ENCODE measurements around the gene SPIN2B.
"Not testable (repeated sequence)": the region's sequence is repeated elsewhere in the genome, so short reads cannot be mapped to it uniquely, and the experiment has no call there.

Gene SPIN2B

GRCh38 chrX:57121162-57121755, at the start of gene SPIN2B:
Gene SPIN2B (minus strand): TSS chrX:57121548.
- TF ChIP-seq ZNF274 (IDR thresholded peaks at IDR 0.05; ENCODE audit: low read depth, low read length) = no peak
- peak within 1 kb of the TSS; percentile 55 for H3K4me3 ChIP-seq (ENCODE audit: low read length)

GRCh38 chrX:57156397-57157049, 35.2 kb upstream of the SPIN2B start:
- H3K4me3 ChIP-seq (ENCODE audit: low read length) = no peak overlapping the region
- no peak for TF ChIP-seq ZNF274 (IDR thresholded peaks at IDR 0.05; ENCODE audit: low read depth, low read length)

- no peak for TF ChIP-seq ZNF274 (IDR thresholded peaks at IDR 0.05; ENCODE audit: low read depth, low read length)
- no peak overlapping the region for H3K4me3 ChIP-seq (ENCODE audit: low read length)
Measured at GRCh38 chrX:57155171-57155570, 33.8 kb upstream of the SPIN2B start.

- not testable (repeated sequence) for H3K4me3 ChIP-seq (ENCODE audit: low read length)
Measured at GRCh38 chrX:57152222-57152621, 30.9 kb upstream of the SPIN2B start.

- no peak for TF ChIP-seq ZNF274 (IDR thresholded peaks at IDR 0.05; ENCODE audit: low read depth, low read length)
- no peak overlapping the region for H3K4me3 ChIP-seq (ENCODE audit: low read length)
Measured at GRCh38 chrX:57138674-57139073, 17.3 kb upstream of the SPIN2B start.

GRCh38 chrX:57137501-57137900, 16.2 kb upstream of the SPIN2B start:
- no peak overlapping the region for H3K4me3 ChIP-seq (ENCODE audit: low read length)
- TF ChIP-seq ZNF274 (IDR thresholded peaks at IDR 0.05; ENCODE audit: low read depth, low read length) = no peak

- not testable (repeated sequence) for H3K4me3 ChIP-seq (ENCODE audit: low read length)
Measured at GRCh38 chrX:57137073-57137472, 15.7 kb upstream of the SPIN2B start, which contains the start of gene SPIN2A. Gene SPIN2A (minus strand): TSS chrX:57137397. CDS start chrX:57136597, 800 bp downstream.

GRCh38 chrX:57136589-57136988, 15.2 kb upstream of the SPIN2B start:
- not testable (repeated sequence) for H3K4me3 ChIP-seq (ENCODE audit: low read length)

- no peak overlapping the region for H3K4me3 ChIP-seq (ENCODE audit: low read length)
- no peak for TF ChIP-seq ZNF274 (IDR thresholded peaks at IDR 0.05; ENCODE audit: low read depth, low read length)
Measured at GRCh38 chrX:57135287-57135686, 13.9 kb upstream of the SPIN2B start.

GRCh38 chrX:57134702-57135101, 13.4 kb upstream of the SPIN2B start:
- no peak for TF ChIP-seq ZNF274 (IDR thresholded peaks at IDR 0.05; ENCODE audit: low read depth, low read length)
- no peak overlapping the region for H3K4me3 ChIP-seq (ENCODE audit: low read length)

GRCh38 chrX:57133706-57134105, 12.4 kb upstream of the SPIN2B start:
- TF ChIP-seq ZNF274 (IDR thresholded peaks at IDR 0.05; ENCODE audit: low read depth, low read length) = no peak

GRCh38 chrX:57133284-57133683, 11.9 kb upstream of the SPIN2B start:
- not testable (repeated sequence) for H3K4me3 ChIP-seq (ENCODE audit: low read length)

More at GRCh38 chrX:57133706-57134105, 12.4 kb upstream of the SPIN2B start:
- H3K4me3 ChIP-seq (ENCODE audit: low read length) = no peak overlapping the region

- no peak for TF ChIP-seq ZNF274 (IDR thresholded peaks at IDR 0.05; ENCODE audit: low read depth, low read length)
- no peak overlapping the region for H3K4me3 ChIP-seq (ENCODE audit: low read length)
Measured at GRCh38 chrX:57132046-57132445, 10.7 kb upstream of the SPIN2B start.

- H3K4me3 ChIP-seq (ENCODE audit: low read length) = peak overlapping the region; percentile 55
Measured at GRCh38 chrX:57121816-57122215, 468 bp upstream of the SPIN2B start.

GRCh38 chrX:57120619-57121161, 658 bp downstream of the SPIN2B start:
- H3K4me3 ChIP-seq (ENCODE audit: low read length) = peak overlapping the region; percentile 55; the same call in 1 of the 2 replicates

More at GRCh38 chrX:57121816-57122215, 468 bp upstream of the SPIN2B start:
- TF ChIP-seq ZNF274 (IDR thresholded peaks at IDR 0.05; ENCODE audit: low read depth, low read length) = no peak

GRCh38 chrX:57119416-57119815, 1.9 kb downstream of the SPIN2B start:
- no peak for TF ChIP-seq ZNF274 (IDR thresholded peaks at IDR 0.05; ENCODE audit: low read depth, low read length)
- no peak overlapping the region for H3K4me3 ChIP-seq (ENCODE audit: low read length)

- H3K4me3 ChIP-seq (ENCODE audit: low read length) = not testable (repeated sequence)
Measured at GRCh38 chrX:57117566-57117965, 3.8 kb downstream of the SPIN2B start.

Data from GM08714 (cell line).